CD14-positive monocyte (primary cell): Measurements from ENCODE around the gene RELL1. TPM values are rescaled to one million over a fixed set of nuclear protein-coding genes. Genes with fewer than 3 reads are reported as not detected.

Experiments used
- DNase-seq, 3 donors: peaks; one replicate each; pipeline ENCODE4 v3.0.0-alpha.2; 2011 to 2022
- H2AFZ ChIP-seq: 2 replicates; pipeline ENCODE4 v1.6.0; 2012; ENCODE audit warnings: mild to moderate bottlenecking, low read depth, low read length, inconsistent platforms; ENCODE audit not compliant: insufficient read depth, poor library complexity, severe bottlenecking
- H3K27ac ChIP-seq, 2 donors: 1 replicate in 1 of 2; 2 replicates in 1 of 2; pipeline ENCODE4 v1.5.1; 2012 to 2013; ENCODE audit warnings: low read length in 2 of 2, control low read depth in 1 of 2, inconsistent platforms in 1 of 2, low read depth in 1 of 2, mild to moderate bottlenecking in 1 of 2
- H3K27me3 ChIP-seq, 2 donors: one replicate each; pipeline versions ENCODE4 v1.6.0 to v1.6.1; 2011 to 2013; ENCODE audit warnings: low read length in 2 of 2; ENCODE audit not compliant: control insufficient read depth in 2 of 2, insufficient read depth in 2 of 2
- H3K36me3 ChIP-seq, 2 donors: replicated peaks in 1 of 2; 1 replicate in 1 of 2; 2 replicates in 1 of 2; pipeline versions ENCODE4 v1.5.1 to v1.6.1; 2012 to 2013; ENCODE audit warnings: low read length in 2 of 2, control low read depth in 1 of 2, inconsistent platforms in 1 of 2, mild to moderate bottlenecking in 1 of 2; ENCODE audit not compliant: insufficient read depth in 2 of 2, control insufficient read depth in 1 of 2
- H3K4me1 ChIP-seq, 2 donors: 1 replicate in 1 of 2; 2 replicates in 1 of 2; pipeline versions ENCODE4 v1.5.1 to v1.6.1; 2012 to 2013; ENCODE audit warnings: low read length in 2 of 2, control low read depth in 1 of 2, inconsistent platforms in 1 of 2, mild to moderate bottlenecking in 1 of 2, moderate library complexity in 1 of 2; ENCODE audit not compliant: insufficient read depth in 2 of 2, control insufficient read depth in 1 of 2
- H3K4me2 ChIP-seq: replicated peaks from 2 replicates; pipeline ENCODE3; 2012; ENCODE audit warnings: low read length, moderate library complexity, mild to moderate bottlenecking; ENCODE audit not compliant: poor library complexity, severe bottlenecking; ENCODE audit errors: extremely low read depth
- H3K4me3 ChIP-seq, 3 experiments: fragments of 200-600 bp in 1 of 3; sonication (generic) in 1 of 3; replicated peaks in 1 of 3; 1 replicate in 2 of 3; 2 replicates in 1 of 3; pipeline ENCODE4 v1.5.1; 2011 to 2013; ENCODE audit warnings: low read length in 3 of 3, mild to moderate bottlenecking in 3 of 3, control low read depth in 2 of 3, low read depth in 2 of 3, inconsistent platforms in 1 of 3, moderate library complexity in 1 of 3
- H3K79me2 ChIP-seq: 2 replicates; pipeline ENCODE4 v1.6.0; 2012; ENCODE audit warnings: mild to moderate bottlenecking, control low read depth, inconsistent platforms, low read length, moderate library complexity; ENCODE audit not compliant: insufficient read depth
- H3K9ac ChIP-seq: 2 replicates; pipeline ENCODE4 v1.6.0; 2017; ENCODE audit warnings: low read length, mild to moderate bottlenecking; ENCODE audit not compliant: insufficient read depth, poor library complexity, severe bottlenecking
- H3K9me3 ChIP-seq, 2 donors: replicated peaks in 1 of 2; 1 replicate in 1 of 2; 2 replicates in 1 of 2; pipeline versions ENCODE4 v1.5.1 to v1.6.1; 2012 to 2013; ENCODE audit warnings: low read length in 2 of 2, control low read depth in 1 of 2; ENCODE audit not compliant: control insufficient read depth in 1 of 2, insufficient read depth in 1 of 2
- H4K20me1 ChIP-seq: 2 replicates; pipeline ENCODE4 v1.6.0; 2012; ENCODE audit warnings: mild to moderate bottlenecking, low read length, control low read depth, moderate library complexity; ENCODE audit not compliant: insufficient read depth
- H3K27ac Mint-ChIP-seq, 7 donors: one replicate each; pipeline ENCODE4 v1.8.0; 2020; ENCODE audit warnings: mild to moderate bottlenecking in 7 of 7, mixed read lengths in 7 of 7, moderate library complexity in 6 of 7, inconsistent platforms in 2 of 7
- H3K27me3 Mint-ChIP-seq, 3 donors: one replicate each; pipeline ENCODE4 v1.8.0; 2021 to 2022; ENCODE audit warnings: low read depth in 3 of 3, mild to moderate bottlenecking in 3 of 3, mixed read lengths in 3 of 3, moderate library complexity in 3 of 3, inconsistent platforms in 1 of 3
- H3K36me3 Mint-ChIP-seq, 2 donors: one replicate each; pipeline ENCODE4 v1.8.0; 2020; ENCODE audit warnings: mixed read lengths in 2 of 2, inconsistent platforms in 1 of 2, mild to moderate bottlenecking in 1 of 2
- H3K4me1 Mint-ChIP-seq: one replicate; pipeline ENCODE4 v1.8.0; 2020; ENCODE audit warnings: mild to moderate bottlenecking, mixed read lengths
- H3K4me3 Mint-ChIP-seq, 2 donors: one replicate each; pipeline ENCODE4 v1.8.0; 2020; ENCODE audit warnings: mild to moderate bottlenecking in 2 of 2, mixed read lengths in 2 of 2, moderate library complexity in 1 of 2
- H3K9me3 Mint-ChIP-seq, 7 donors: one replicate each; pipeline ENCODE4 v1.8.0; 2020 to 2022; ENCODE audit warnings: mixed read lengths in 7 of 7, mild to moderate bottlenecking in 6 of 7, moderate library complexity in 6 of 7, inconsistent platforms in 2 of 7
- CTCF ChIP-seq: fragments of 200-600 bp; IDR thresholded peaks from one replicate; pipeline ENCODE4 v1.8.0; 2022; ENCODE audit warnings: antibody characterized with exemption, mild to moderate bottlenecking
- WGBS: methylation state at CpG from one replicate; pipeline ENCODE4 v1.1.5; 2013; ENCODE audit warnings: missing lambda C conversion rate; ENCODE audit not compliant: insufficient coverage; 5-methylcytosine and 5-hydroxymethylcytosine counted together
- intact Hi-C, 2 donors: fragments of 100-400 bp; cut with micrococcal nuclease; formaldehyde crosslinking; loops; one replicate each; pipeline versions ENCODE4 v1.15.0 to v1.15.1; 2023
- polyA plus RNA-seq, 3 donors: library from polyadenylated mRNA; depleted of rRNA in 1 of 3; unstranded in 2 of 3; stranded (reverse) in 1 of 3; fragments of 300-500 nt in 2 of 3; fragments of >200 nt in 1 of 3; fragmentation: Illumina TruSeq in 2 of 3; gene quantifications; 1 replicate in 2 of 3; 2 replicates in 1 of 3; pipeline ENCODE4 v1.2.3, GENCODE V29; 2012 to 2021
- small RNA-seq: library from RNA; depleted of rRNA; stranded (forward); fragments of <200 nt; gene quantifications from one replicate; pipeline ENCODE3, GENCODE V24; 2012; ENCODE audit warnings: low read depth; ENCODE audit not compliant: insufficient read length

The RELL1 gene
- polyA plus RNA-seq, 3 donors, result 13.3 to 30.2 (median 16.2) TPM

GRCh38 chr4:37561196-37561802, 124.9 kb downstream of the RELL1 start:
- Histone ChIP-seq H2AFZ (no peak overlapping the region), H3K4me1 (no peaks in the 10 kb centered on the region), H3K4me2 (no peak overlapping the region), H3K36me3 (no peaks in the 10 kb centered on the region), H3K27ac (no peak overlapping the region), H3K27me3 (no peaks in the 10 kb centered on the region), H3K4me3 (no peak overlapping the region), H3K9ac (no peak overlapping the region), H3K79me2 (no peaks in the 10 kb centered on the region), H3K9me3 (no peaks in the 10 kb centered on the region), H4K20me1 (no peaks in the 10 kb centered on the region)
- H3K36me3 Mint-ChIP-seq, result no peaks in the 10 kb centered on the region
- no peak for DNase-seq
- H3K4me1 Mint-ChIP-seq, result no peaks in the 10 kb centered on the region
- intact Hi-C loops, result no loop called here
- H3K27ac Mint-ChIP-seq, result no peak overlapping the region
- no peak overlapping the region for H3K4me3 Mint-ChIP-seq
- H3K27me3 Mint-ChIP-seq, result no peaks in the 10 kb centered on the region
- whole genome bisulfite sequencing, result 0% methylated on average over 1 of the region's 3 CpGs
- no peak for TF ChIP-seq CTCF
- H3K9me3 Mint-ChIP-seq, result peaks cover 0 to 11% (median 4%) of the 10 kb centered on the region in 7 donors

Small RNA genes lying within 50 kb of the gene (small RNA-seq; reads per million reads assigned to genes)
- not detected for gene RF00019

Other genes with a start within 250 kb of the RELL1 start
- gene PGM2, start 140.3 kb upstream of the RELL1 start, polyA plus RNA-seq, result 10 to 100 TPM; 17.8 to 48.6 (median 46.2) TPM
- 10 to 100 TPM; 23.3 to 70.0 (median 31.5) TPM for gene TBC1D1, start 204.7 kb upstream of the RELL1 start, polyA plus RNA-seq